ENCODE results near the gene CELSR1.

The CELSR1 gene

DNA sequence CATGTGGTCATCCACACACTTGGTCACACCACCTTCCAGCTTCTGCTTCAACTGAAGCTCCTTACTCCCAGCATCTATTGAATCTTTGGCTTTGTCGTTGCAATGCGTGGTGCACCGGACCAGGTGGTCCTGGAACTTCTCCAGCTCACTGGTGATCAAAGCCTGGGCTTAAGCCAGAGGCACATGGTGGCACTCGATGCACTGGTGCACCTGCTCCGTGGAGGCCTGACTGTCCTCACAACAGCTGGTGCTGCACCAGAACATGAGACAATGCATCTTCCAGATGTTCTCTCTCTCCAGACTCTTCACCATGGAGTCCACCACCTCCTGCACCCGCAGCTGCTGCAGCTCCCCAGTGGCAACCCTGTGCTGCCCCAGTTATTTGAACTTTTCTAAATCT lies 56.0 kb downstream of the CELSR1 start:
- Histone ChIP-seq H3K4me1 (ENCODE audit: low read length) (no peaks in the 10 kb centered on the region), H3K27me3 (ENCODE audit: low read depth, low read length) (peaks cover 40% of the 10 kb centered on the region), H3K9me3 (ENCODE audit: insufficient read depth, low read length) (no peaks in the 10 kb centered on the region), H3K36me3 (replicated peaks; ENCODE audit: low read depth, low read length) (no peaks in the 10 kb centered on the region), H4K20me1 (ENCODE audit: insufficient read depth, low read length) (no peaks in the 10 kb centered on the region), H2AFZ (ENCODE audit: low read depth, low read length) (no peak overlapping the region), H3K9ac (ENCODE audit: low read length) (no peak overlapping the region), H3K4me2 (ENCODE audit: low read length) (no peak overlapping the region), H3K4me3 (ENCODE audit: low read length) (no peak overlapping the region), H3K79me2 (ENCODE audit: low read length) (no peaks in the 10 kb centered on the region), H3K27ac (ENCODE audit: low read length) (no peak overlapping the region)
- TF ChIP-seq EZH2phosphoT487 (IDR thresholded peaks at IDR 0.05; ENCODE audit: low read depth) = no peak
- TF ChIP-seq, protein P1, sequence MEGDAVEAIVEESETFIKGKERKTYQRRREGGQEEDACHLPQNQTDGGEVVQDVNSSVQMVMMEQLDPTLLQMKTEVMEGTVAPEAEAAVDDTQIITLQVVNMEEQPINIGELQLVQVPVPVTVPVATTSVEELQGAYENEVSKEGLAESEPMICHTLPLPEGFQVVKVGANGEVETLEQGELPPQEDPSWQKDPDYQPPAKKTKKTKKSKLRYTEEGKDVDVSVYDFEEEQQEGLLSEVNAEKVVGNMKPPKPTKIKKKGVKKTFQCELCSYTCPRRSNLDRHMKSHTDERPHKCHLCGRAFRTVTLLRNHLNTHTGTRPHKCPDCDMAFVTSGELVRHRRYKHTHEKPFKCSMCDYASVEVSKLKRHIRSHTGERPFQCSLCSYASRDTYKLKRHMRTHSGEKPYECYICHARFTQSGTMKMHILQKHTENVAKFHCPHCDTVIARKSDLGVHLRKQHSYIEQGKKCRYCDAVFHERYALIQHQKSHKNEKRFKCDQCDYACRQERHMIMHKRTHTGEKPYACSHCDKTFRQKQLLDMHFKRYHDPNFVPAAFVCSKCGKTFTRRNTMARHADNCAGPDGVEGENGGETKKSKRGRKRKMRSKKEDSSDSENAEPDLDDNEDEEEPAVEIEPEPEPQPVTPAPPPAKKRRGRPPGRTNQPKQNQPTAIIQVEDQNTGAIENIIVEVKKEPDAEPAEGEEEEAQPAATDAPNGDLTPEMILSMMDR (IDR thresholded peaks at IDR 0.05; ENCODE audit: low read depth, low read length) = no peak

DNA sequence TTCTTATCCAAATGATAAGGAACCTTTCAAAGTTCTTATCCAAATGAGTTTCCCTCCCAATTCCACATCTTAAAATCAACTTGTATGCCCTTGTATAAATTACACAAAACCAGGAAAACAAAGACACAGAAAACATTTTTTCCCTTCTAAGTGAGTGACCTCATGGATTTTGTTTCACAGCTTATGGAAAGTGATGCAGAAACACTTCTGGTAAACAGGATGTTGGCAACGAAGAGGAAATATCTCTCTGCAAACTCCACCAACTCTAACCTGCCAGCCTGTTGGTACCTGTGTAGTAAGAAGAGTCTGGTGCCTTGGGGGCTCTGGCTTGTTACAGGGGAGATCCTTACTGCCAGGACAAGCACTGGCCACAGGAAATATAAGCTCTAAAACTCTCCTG lies 57.0 kb downstream of the CELSR1 start:
- no peak overlapping the region for H3K27ac ChIP-seq (ENCODE audit: low read length)
- H3K4me3 ChIP-seq (ENCODE audit: low read length) = no peak overlapping the region
- no peaks in the 10 kb centered on the region; the same call in 1 of the 2 replicates for H3K9me3 ChIP-seq (ENCODE audit: insufficient read depth, low read length)
- H3K27me3 ChIP-seq (ENCODE audit: low read depth, low read length) = peaks cover 44% of the 10 kb centered on the region
- no peaks in the 10 kb centered on the region for H3K4me1 ChIP-seq (ENCODE audit: low read length)
- H2AFZ ChIP-seq (ENCODE audit: low read depth, low read length) = no peak overlapping the region
- no peaks in the 10 kb centered on the region for H3K36me3 ChIP-seq (replicated peaks; ENCODE audit: low read depth, low read length)
- H3K4me2 ChIP-seq (ENCODE audit: low read length) = no peak overlapping the region
- no peak for TF ChIP-seq EZH2phosphoT487 (IDR thresholded peaks at IDR 0.05; ENCODE audit: low read depth)
- TF ChIP-seq, protein P1 (IDR thresholded peaks at IDR 0.05; ENCODE audit: low read depth, low read length) = no peak
- no peak overlapping the region for H3K9ac ChIP-seq (ENCODE audit: low read length)
- H3K79me2 ChIP-seq (ENCODE audit: low read length) = no peaks in the 10 kb centered on the region
- no peaks in the 10 kb centered on the region for H4K20me1 ChIP-seq (ENCODE audit: insufficient read depth, low read length)

DNA sequence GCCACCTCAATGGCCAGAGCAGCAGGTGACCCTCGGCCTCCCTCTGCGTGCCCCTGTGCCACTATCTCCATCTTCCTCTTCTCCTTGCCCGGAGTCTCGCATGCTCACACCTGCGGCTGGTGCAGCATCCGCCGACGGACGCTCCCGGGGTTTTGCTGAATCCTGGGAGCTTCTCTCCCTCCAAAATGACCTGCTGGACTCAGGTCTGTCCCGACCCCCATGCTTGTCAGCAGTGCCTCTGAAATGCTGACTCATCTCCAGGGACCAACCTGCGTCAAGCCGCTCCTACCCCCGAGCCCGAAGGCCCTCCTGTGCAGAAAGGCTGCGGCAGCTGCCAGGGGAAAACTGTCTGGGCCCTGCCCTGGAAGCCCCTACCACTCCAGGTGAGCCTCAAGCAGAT lies 58.4 kb downstream of the CELSR1 start:
- Histone ChIP-seq H4K20me1 (ENCODE audit: insufficient read depth, low read length) (no peaks in the 10 kb centered on the region), H3K79me2 (ENCODE audit: low read length) (no peaks in the 10 kb centered on the region), H3K27ac (ENCODE audit: low read length) (no peak overlapping the region), H3K4me1 (ENCODE audit: low read length) (no peaks in the 10 kb centered on the region), H3K9ac (ENCODE audit: low read length) (no peak overlapping the region), H3K4me3 (ENCODE audit: low read length) (no peak overlapping the region), H3K4me2 (ENCODE audit: low read length) (no peak overlapping the region), H3K36me3 (replicated peaks; ENCODE audit: low read depth, low read length) (no peaks in the 10 kb centered on the region), H2AFZ (ENCODE audit: low read depth, low read length) (no peak overlapping the region), H3K27me3 (ENCODE audit: low read depth, low read length) (peaks cover 47% of the 10 kb centered on the region), H3K9me3 (ENCODE audit: insufficient read depth, low read length) (no peaks in the 10 kb centered on the region; the same call in 1 of the 2 replicates)
- TF ChIP-seq, protein P1 (IDR thresholded peaks at IDR 0.05; ENCODE audit: low read depth, low read length) = no peak
- no peak for TF ChIP-seq EZH2phosphoT487 (IDR thresholded peaks at IDR 0.05; ENCODE audit: low read depth)

DNA sequence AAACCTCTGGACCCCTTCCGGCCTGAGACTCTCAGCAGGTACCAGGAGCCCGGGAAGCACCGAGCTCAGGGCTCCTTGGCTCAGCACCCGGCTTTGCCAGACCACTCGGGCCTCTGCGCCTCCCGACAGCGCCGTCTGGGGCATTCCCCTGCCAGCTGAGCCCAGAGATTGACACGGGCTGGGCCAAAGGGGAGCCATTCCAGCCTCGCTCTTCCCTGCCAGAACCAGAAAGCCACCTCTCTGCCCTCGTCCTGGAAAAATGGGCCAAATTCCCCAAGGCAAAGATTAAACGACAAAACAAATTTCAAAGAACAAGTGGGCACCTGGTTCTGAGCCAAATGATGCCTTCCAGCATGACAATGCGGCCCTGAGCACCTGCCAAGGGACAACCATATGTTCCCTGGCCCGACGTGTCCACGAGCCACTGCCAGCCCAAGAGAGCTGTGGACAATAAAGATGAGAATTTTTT lies 59.3 kb downstream of the CELSR1 start:
- H3K27me3 ChIP-seq (ENCODE audit: low read depth, low read length) = peaks cover 47% of the 10 kb centered on the region
- H3K4me2 ChIP-seq (ENCODE audit: low read length) = no peak overlapping the region
- no peaks in the 10 kb centered on the region for H3K4me1 ChIP-seq (ENCODE audit: low read length)
- no peaks in the 10 kb centered on the region for H3K79me2 ChIP-seq (ENCODE audit: low read length)
- H3K9ac ChIP-seq (ENCODE audit: low read length) = no peak overlapping the region
- TF ChIP-seq EZH2phosphoT487 (IDR thresholded peaks at IDR 0.05; ENCODE audit: low read depth) = no peak
- H4K20me1 ChIP-seq (ENCODE audit: insufficient read depth, low read length) = no peaks in the 10 kb centered on the region
- no peak overlapping the region for H2AFZ ChIP-seq (ENCODE audit: low read depth, low read length)
- H3K27ac ChIP-seq (ENCODE audit: low read length) = no peak overlapping the region
- no peaks in the 10 kb centered on the region; the same call in 1 of the 2 replicates for H3K9me3 ChIP-seq (ENCODE audit: insufficient read depth, low read length)
- no peak overlapping the region for H3K4me3 ChIP-seq (ENCODE audit: low read length)
- H3K36me3 ChIP-seq (replicated peaks; ENCODE audit: low read depth, low read length) = no peaks in the 10 kb centered on the region

All from OCI-LY3 (cell line).